GM21515 (cell line): ENCODE measurements around the gene RAPH1.

Experiments used
- ATAC-seq: cut with Tn5 transposase; IDR thresholded peaks from one replicate; pipeline ENCODE4 v1.9.1; 2021; ENCODE audit not compliant: unreplicated experiment

Gene RAPH1

GRCh38 chr2:203535078-203535783 lies at the start of gene RAPH1:
TSS of gene RAPH1 (minus strand) at chr2:203535301. CDS start at chr2:203495353, 39,948 bp downstream.
- ATAC-seq, result peak; percentile 60

- no peak for ATAC-seq
These were observed 49.7 kb upstream of the RAPH1 start for GRCh38 chr2:203584784-203585183.

- no peak for ATAC-seq
These were observed 48.6 kb upstream of the RAPH1 start for GRCh38 chr2:203583701-203584100.

- no peak for ATAC-seq
These were observed 48.1 kb upstream of the RAPH1 start for GRCh38 chr2:203583084-203583695.

GRCh38 chr2:203582468-203582867 lies 47.4 kb upstream of the RAPH1 start:
- ATAC-seq, result no peak

GRCh38 chr2:203580844-203581243 lies 45.7 kb upstream of the RAPH1 start:
- ATAC-seq, result no peak

GRCh38 chr2:203579730-203580129 lies 44.6 kb upstream of the RAPH1 start:
- ATAC-seq, result no peak

GRCh38 chr2:203578759-203579643 lies 43.9 kb upstream of the RAPH1 start:
- ATAC-seq, result peak; percentile 94

- no peak for ATAC-seq
These were observed 39.7 kb upstream of the RAPH1 start for GRCh38 chr2:203574824-203575223.

GRCh38 chr2:203572316-203572715 lies 37.2 kb upstream of the RAPH1 start:
- ATAC-seq, result no peak

GRCh38 chr2:203569677-203570316 lies 34.7 kb upstream of the RAPH1 start:
- ATAC-seq, result no peak

GRCh38 chr2:203567691-203568090 lies 32.6 kb upstream of the RAPH1 start:
- no peak for ATAC-seq

GRCh38 chr2:203566161-203566560 lies 31.1 kb upstream of the RAPH1 start:
- no peak for ATAC-seq

- ATAC-seq, result no peak
These were observed 30.0 kb upstream of the RAPH1 start for GRCh38 chr2:203565076-203565475.

GRCh38 chr2:203562268-203562667 lies 27.2 kb upstream of the RAPH1 start:
- ATAC-seq, result no peak

- no peak for ATAC-seq
These were observed 24.5 kb upstream of the RAPH1 start for GRCh38 chr2:203559641-203560040.

GRCh38 chr2:203553784-203554183 lies 18.7 kb upstream of the RAPH1 start:
- no peak for ATAC-seq

GRCh38 chr2:203551778-203552177 lies 16.7 kb upstream of the RAPH1 start:
- ATAC-seq, result no peak

- ATAC-seq, result no peak
These were observed 15.2 kb upstream of the RAPH1 start for GRCh38 chr2:203550266-203550665.

GRCh38 chr2:203549406-203549805 lies 14.3 kb upstream of the RAPH1 start:
- no peak for ATAC-seq

GRCh38 chr2:203548887-203549286 lies 13.8 kb upstream of the RAPH1 start:
- ATAC-seq, result no peak
